Transverse colon (tissue), 3 donors: Measurements from ENCODE around the gene MVD.

ENCODE experiments used
- CTCF ChIP-seq, 5 experiments: fragments of 200-600 bp in 3 of 5; fragments of 450-650 bp in 2 of 5; sonication (generic) in 3 of 5; IDR thresholded peaks; 1 replicate in 2 of 5; 2 replicates in 3 of 5; pipeline ENCODE4 v1.5.1; 2016 to 2017; ENCODE audit warnings: antibody characterized with exemption in 5 of 5, inconsistent platforms in 3 of 5, mild to moderate bottlenecking in 2 of 5, moderate library complexity in 1 of 5
- POLR2A ChIP-seq: fragments of 450-650 bp; IDR thresholded peaks from one replicate; pipeline ENCODE4 v1.6.1; 2016; ENCODE audit warnings: antibody characterized with exemption, mild to moderate bottlenecking, moderate library complexity

DNA sequence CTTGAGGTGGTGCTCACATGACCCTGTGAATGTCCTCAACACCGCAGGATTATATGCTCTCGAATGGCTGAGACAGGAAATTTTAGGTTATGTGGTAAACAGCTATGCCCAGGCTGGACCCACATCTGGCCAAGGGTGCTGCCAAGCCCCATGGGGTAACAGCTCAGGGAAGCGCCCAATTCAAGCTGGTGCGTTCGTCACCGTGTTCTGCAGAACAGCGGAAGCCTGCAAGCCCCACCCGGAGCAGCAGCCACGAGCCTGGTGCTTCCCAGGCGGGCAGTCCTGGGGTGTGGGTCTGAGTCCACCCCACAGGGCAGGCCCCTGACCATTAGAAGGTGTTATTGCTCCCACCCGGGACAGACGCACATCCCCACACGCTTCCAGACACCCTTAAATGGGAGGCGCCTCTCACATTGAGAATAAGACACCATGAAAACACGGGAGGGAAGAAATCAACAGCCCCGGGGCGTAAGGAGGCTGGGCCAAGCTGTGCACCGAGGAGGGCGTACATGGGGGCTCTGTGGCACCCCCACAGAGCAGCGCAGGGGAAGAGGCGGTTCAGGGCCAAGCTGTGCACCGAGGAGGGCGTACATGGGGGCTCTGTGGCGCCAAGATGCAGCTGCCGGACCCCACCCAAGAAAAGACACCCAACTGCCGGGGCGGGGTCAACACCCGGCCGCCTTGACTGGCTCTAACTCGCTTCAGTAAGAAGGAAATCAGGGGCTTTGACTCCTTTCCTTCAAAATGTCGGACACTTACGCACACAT is 9.1 kb downstream of the MVD start:
- TF ChIP-seq CTCF (IDR thresholded peaks at IDR 0.05) (no peak), POLR2A (no peak)
